Activated CD4-positive, alpha-beta T cell treated with anti-CD3 and anti-CD28 coated beads, Interleukin-2, amount 10 ng/mL, durations not matched to agents 24 days and 14 days (primary cell): ENCODE measurements around the gene SORCS1. TPM values are rescaled to one million over a fixed set of nuclear protein-coding genes. Genes with fewer than 3 reads are reported as not detected.

Experiments
- DNase-seq: peaks from one replicate; pipeline ENCODE4 v3.0.0; 2022
- H3K27ac Mint-ChIP-seq: one replicate; pipeline ENCODE4 v1.8.0; 2022; ENCODE audit warnings: mild to moderate bottlenecking, mixed read lengths
- H3K27me3 Mint-ChIP-seq: one replicate; pipeline ENCODE4 v1.8.0; 2022; ENCODE audit warnings: mixed read lengths
- H3K36me3 Mint-ChIP-seq: one replicate; pipeline ENCODE4 v1.8.0; 2022; ENCODE audit warnings: low read depth, mild to moderate bottlenecking, mixed read lengths
- H3K4me1 Mint-ChIP-seq: one replicate; pipeline ENCODE4 v1.8.0; 2021; ENCODE audit warnings: mixed read lengths
- H3K4me3 Mint-ChIP-seq: one replicate; pipeline ENCODE4 v1.8.0; 2022; ENCODE audit warnings: mild to moderate bottlenecking, moderate library complexity, mixed read lengths
- H3K9me3 Mint-ChIP-seq: one replicate; pipeline ENCODE4 v1.8.0; 2021; ENCODE audit warnings: mixed read lengths
- intact Hi-C: fragments of 100-400 bp; cut with micrococcal nuclease; formaldehyde crosslinking; loops from one replicate; pipeline ENCODE4 v1.15.1; 2023
- total RNA-seq: library from RNA; stranded (reverse); gene quantifications from 2 replicates; pipeline ENCODE4 v1.2.3, GENCODE V29; 2022

Gene SORCS1
- total RNA-seq, 1 donor from 2014 or later, result not detected

- no peaks in the 10 kb centered on the region for H3K9me3 Mint-ChIP-seq
- no peaks in the 10 kb centered on the region for H3K36me3 Mint-ChIP-seq
- no peak for DNase-seq
- H3K4me3 Mint-ChIP-seq, result no peak overlapping the region
- no peak overlapping the region for H3K27ac Mint-ChIP-seq
- H3K4me1 Mint-ChIP-seq, result no peaks in the 10 kb centered on the region
- H3K27me3 Mint-ChIP-seq, result no peaks in the 10 kb centered on the region
- intact Hi-C loops, result no loop called here
Measured at GRCh38 chr10:106978756-106979155, 185.8 kb downstream of the SORCS1 start.

- Mint-ChIP-seq H3K9me3 (no peaks in the 10 kb centered on the region), H3K27ac (no peak overlapping the region), H3K4me3 (no peak overlapping the region), H3K36me3 (no peaks in the 10 kb centered on the region), H3K27me3 (no peaks in the 10 kb centered on the region), H3K4me1 (no peaks in the 10 kb centered on the region)
- DNase-seq, result no peak
- intact Hi-C loops, result no loop called here
Measured at GRCh38 chr10:106973716-106974115, 190.8 kb downstream of the SORCS1 start.

GRCh38 chr10:106973288-106973687, 191.2 kb downstream of the SORCS1 start:
- DNase-seq, result no peak
- Mint-ChIP-seq H3K27me3 (no peaks in the 10 kb centered on the region), H3K4me1 (no peaks in the 10 kb centered on the region), H3K27ac (no peak overlapping the region), H3K36me3 (no peaks in the 10 kb centered on the region), H3K9me3 (no peaks in the 10 kb centered on the region), H3K4me3 (no peak overlapping the region)
- intact Hi-C loops, result no loop called here

GRCh38 chr10:106972381-106972780, 192.1 kb downstream of the SORCS1 start:
- Mint-ChIP-seq H3K27me3 (no peaks in the 10 kb centered on the region), H3K9me3 (no peaks in the 10 kb centered on the region), H3K4me1 (no peaks in the 10 kb centered on the region), H3K36me3 (no peaks in the 10 kb centered on the region), H3K4me3 (no peak overlapping the region), H3K27ac (no peak overlapping the region)
- intact Hi-C loops, result no loop called here
- no peak for DNase-seq

GRCh38 chr10:106971411-106971831, 193.1 kb downstream of the SORCS1 start:
- no peak for DNase-seq
- H3K36me3 Mint-ChIP-seq, result no peaks in the 10 kb centered on the region
- no peak overlapping the region for H3K4me3 Mint-ChIP-seq
- H3K27me3 Mint-ChIP-seq, result no peaks in the 10 kb centered on the region
- no peak overlapping the region for H3K27ac Mint-ChIP-seq
- no peaks in the 10 kb centered on the region for H3K4me1 Mint-ChIP-seq
- intact Hi-C loops, result no loop called here
- H3K9me3 Mint-ChIP-seq, result no peaks in the 10 kb centered on the region

DNA sequence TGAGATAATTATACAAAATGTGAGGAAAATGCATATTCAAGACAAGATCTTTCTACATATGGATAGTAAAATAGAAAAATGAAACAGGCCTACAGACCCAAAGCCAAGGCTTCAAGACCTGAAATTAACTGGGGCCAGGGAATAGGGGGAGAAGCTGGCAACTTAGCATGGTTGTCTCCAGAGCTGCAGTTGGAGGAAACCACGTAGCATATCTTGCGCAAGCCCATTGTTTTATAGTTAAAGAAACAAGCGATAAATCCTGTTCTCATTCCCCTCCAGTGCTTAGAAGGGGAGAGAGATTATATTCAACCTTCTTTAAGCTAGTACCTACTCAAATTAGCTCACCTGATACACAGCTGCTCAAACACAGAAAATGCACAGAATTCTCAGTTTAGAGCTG, 197.1 kb downstream of the SORCS1 start:
- Mint-ChIP-seq H3K27ac (no peak overlapping the region), H3K4me3 (no peak overlapping the region), H3K27me3 (no peaks in the 10 kb centered on the region), H3K9me3 (peaks cover 5% of the 10 kb centered on the region), H3K36me3 (no peaks in the 10 kb centered on the region), H3K4me1 (no peaks in the 10 kb centered on the region)
- no peak for DNase-seq
- intact Hi-C loops, result no loop called here

DNA sequence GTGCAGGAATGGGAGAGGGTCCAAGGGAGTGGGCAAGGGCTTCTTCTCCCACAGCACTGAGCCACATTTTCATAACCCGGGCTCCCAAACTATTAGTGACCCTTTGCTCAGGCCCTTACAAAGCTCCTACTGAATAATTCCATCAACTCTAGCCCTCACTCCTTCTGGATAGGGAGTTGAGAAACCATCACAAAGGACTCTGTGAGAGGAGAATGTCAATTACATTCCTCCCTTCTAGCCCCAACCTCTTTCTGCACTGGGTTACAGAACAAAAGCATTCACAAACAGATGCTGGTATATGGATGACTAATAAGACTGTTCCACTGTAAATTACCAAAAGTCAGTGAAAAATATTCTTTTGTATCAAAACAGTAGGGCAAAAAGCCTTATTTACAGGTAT, 203.7 kb downstream of the SORCS1 start:
- H3K4me1 Mint-ChIP-seq, result no peaks in the 10 kb centered on the region
- H3K4me3 Mint-ChIP-seq, result no peak overlapping the region

DNA sequence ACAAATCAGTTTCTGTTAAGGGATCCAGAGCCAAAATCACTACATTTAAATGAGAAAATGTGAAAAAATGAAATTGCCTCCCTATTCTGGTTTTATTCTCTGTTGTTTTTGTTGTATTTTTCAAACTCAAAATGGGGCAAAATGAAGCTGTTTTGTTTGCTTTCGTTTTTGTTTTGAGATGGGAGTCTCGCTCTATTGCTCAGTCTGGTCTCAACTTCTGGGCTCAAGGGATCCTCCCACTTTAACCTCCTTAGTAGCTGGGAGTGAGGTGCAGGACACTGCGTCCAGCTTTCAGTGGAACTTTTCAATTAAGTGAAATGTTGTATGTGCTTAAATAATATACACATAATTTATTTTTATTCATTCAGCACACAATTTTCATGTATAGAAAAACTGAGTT, 205.0 kb downstream of the SORCS1 start:
- no peak overlapping the region for H3K4me3 Mint-ChIP-seq
- H3K4me1 Mint-ChIP-seq, result no peaks in the 10 kb centered on the region
- no peaks in the 10 kb centered on the region for H3K27me3 Mint-ChIP-seq
- DNase-seq, result no peak
- intact Hi-C loops, result no loop called here
- no peak overlapping the region for H3K27ac Mint-ChIP-seq
- peaks cover 6% of the 10 kb centered on the region for H3K9me3 Mint-ChIP-seq
- no peaks in the 10 kb centered on the region for H3K36me3 Mint-ChIP-seq

More for the DNA sequence above, 203.7 kb downstream of the SORCS1 start:
- Mint-ChIP-seq H3K27ac (no peak overlapping the region), H3K27me3 (no peaks in the 10 kb centered on the region), H3K36me3 (no peaks in the 10 kb centered on the region), H3K9me3 (peaks cover 6% of the 10 kb centered on the region)
- intact Hi-C loops, result no loop called here
- DNase-seq, result no peak

GRCh38 chr10:106958589-106959361, 205.7 kb downstream of the SORCS1 start:
- Mint-ChIP-seq H3K4me3 (no peak overlapping the region), H3K9me3 (peaks cover 6% of the 10 kb centered on the region), H3K27me3 (no peaks in the 10 kb centered on the region), H3K4me1 (no peaks in the 10 kb centered on the region), H3K36me3 (no peaks in the 10 kb centered on the region), H3K27ac (no peak overlapping the region)
- intact Hi-C loops, result no loop called here
- DNase-seq, result no peak

DNA sequence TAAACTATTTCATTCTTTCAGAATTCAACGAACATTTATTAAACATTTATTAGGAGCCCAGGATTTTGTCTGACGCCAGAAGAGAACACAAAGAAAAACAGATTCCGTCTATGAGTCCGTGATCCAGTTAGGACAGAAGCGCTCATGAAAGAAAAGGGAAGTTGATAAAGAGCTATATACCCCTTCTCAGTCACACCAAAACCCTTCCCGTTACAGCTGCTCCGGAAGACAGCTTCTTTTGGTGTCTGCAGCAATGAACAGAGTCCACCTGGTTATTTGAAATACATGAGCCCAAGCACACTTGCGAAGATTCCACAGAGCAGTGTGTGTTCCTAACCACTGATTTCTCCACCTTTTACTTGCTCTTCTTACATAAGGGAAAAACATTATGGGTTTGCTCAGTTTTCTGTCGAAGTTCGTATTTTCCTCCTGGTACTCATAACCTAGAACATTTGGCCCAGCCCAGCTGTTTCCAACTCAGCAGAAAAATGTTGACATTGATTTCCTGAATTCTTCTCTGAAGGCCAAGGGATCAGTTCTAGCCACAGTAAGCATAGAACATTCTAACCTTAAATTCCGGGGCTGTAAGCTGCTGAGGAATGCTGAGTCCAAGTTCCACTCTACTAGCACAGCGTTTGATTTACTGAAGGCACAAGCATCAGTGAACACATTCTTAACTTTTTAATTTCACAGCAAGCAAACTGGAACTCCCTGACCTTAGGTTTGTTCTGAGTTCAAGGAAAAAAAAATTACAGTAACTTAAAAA, 206.5 kb downstream of the SORCS1 start:
- intact Hi-C loops, result no loop called here
- Mint-ChIP-seq H3K4me1 (no peaks in the 10 kb centered on the region), H3K9me3 (peaks cover 6% of the 10 kb centered on the region), H3K27me3 (no peaks in the 10 kb centered on the region), H3K27ac (no peak overlapping the region), H3K36me3 (no peaks in the 10 kb centered on the region), H3K4me3 (no peak overlapping the region)
- DNase-seq, result no peak

DNA sequence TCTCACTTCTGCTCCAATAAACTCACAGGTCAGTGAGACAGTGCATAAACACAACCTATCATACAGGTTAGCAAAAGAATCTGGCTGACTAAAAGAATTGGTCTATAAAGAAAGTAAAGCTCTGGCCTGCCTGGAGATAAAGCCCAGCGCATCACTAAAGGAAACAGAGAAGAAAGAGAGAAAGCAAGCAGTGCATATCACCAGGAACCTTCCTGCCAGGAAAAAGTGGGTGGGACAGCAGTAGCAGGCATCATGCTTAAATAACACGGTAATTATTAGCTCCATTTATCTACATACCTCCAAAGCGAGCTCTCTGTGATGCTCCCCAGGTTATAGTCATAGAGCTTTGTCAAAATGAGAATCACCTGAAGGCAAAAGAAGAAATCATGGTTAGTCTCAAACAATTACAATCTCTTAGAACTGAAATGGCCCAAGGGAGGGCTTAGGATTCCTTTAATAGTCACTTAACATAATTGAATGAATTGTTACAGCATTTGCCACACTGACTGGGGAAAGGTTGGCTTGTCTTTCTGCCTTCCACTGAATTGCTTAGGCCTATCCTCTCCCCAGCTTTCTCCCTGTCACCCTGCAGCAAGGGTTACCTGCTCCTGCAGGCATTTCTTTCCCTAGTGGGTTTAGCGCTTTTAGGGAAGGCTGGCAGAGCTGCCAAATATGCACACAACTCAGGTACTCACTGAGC, 208.1 kb downstream of the SORCS1 start:
- Mint-ChIP-seq H3K27ac (no peak overlapping the region), H3K4me3 (no peak overlapping the region), H3K27me3 (no peaks in the 10 kb centered on the region), H3K36me3 (no peaks in the 10 kb centered on the region), H3K9me3 (no peaks in the 10 kb centered on the region), H3K4me1 (no peaks in the 10 kb centered on the region)
- no peak for DNase-seq
- intact Hi-C loops, result no loop called here

GRCh38 chr10:106955133-106955532, 209.4 kb downstream of the SORCS1 start:
- no peaks in the 10 kb centered on the region for H3K4me1 Mint-ChIP-seq
- no peak for DNase-seq
- no peaks in the 10 kb centered on the region for H3K27me3 Mint-ChIP-seq
- H3K4me3 Mint-ChIP-seq, result no peak overlapping the region
- no peaks in the 10 kb centered on the region for H3K9me3 Mint-ChIP-seq
- no peak overlapping the region for H3K27ac Mint-ChIP-seq
- no peaks in the 10 kb centered on the region for H3K36me3 Mint-ChIP-seq
- intact Hi-C loops, result no loop called here

DNA sequence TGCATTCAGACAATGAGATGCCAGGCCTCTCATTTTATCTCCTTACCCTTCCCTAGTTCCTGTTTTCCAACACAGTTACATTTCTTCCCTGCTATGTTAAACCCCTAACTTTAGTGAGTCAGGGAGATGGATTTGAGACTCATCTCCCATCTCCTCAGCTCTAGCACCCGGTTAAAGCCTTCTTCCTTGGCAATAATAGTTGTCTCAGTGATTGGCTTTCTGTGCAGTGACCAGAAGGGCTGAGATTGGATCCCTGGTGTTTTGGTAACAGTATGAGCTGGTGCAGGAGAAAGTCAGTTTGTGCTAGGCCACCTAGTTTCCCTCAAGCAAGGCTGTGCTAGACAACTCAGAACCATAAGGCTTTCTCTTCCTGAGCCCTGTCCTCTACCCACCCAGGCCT, 212.5 kb downstream of the SORCS1 start:
- no peaks in the 10 kb centered on the region for H3K27me3 Mint-ChIP-seq
- no peak for DNase-seq
- no peaks in the 10 kb centered on the region for H3K9me3 Mint-ChIP-seq
- no peak overlapping the region for H3K27ac Mint-ChIP-seq
- H3K4me3 Mint-ChIP-seq, result no peak overlapping the region
- intact Hi-C loops, result no loop called here
- no peaks in the 10 kb centered on the region for H3K4me1 Mint-ChIP-seq
- no peaks in the 10 kb centered on the region for H3K36me3 Mint-ChIP-seq
